Gastrocnemius medialis (tissue), 4 donors: Measurements from ENCODE around the gene NDRG2. TPM values are rescaled to one million over a fixed set of nuclear protein-coding genes. Genes with fewer than 3 reads are reported as not detected.
A peak's percentile ranks its signal among the peaks of the same experiment; 100 is the strongest.

ENCODE experiments used
- ATAC-seq, 2 donors: fragments of 150-250 bp; one replicate each; pipeline ENCODE4 v1.9.1; 2016
- DNase-seq, 2 donors: peaks; one replicate each; pipeline ENCODE4 v3.0.0-alpha.2; 2019
- H3K27ac ChIP-seq, 4 donors: fragments of 200-600 bp; sonication (generic); 1 replicate in 1 of 4; 2 replicates in 3 of 4; pipeline ENCODE4 v1.5.1; 2016 to 2018; ENCODE audit warnings: mild to moderate bottlenecking in 2 of 4, moderate library complexity in 1 of 4
- H3K27me3 ChIP-seq, 3 donors: fragments of 200-600 bp; sonication (generic) in 2 of 3; 1 replicate in 1 of 3; 2 replicates in 2 of 3; pipeline versions ENCODE4 v1.5.1 to v1.6.0; 2016 to 2019; ENCODE audit warnings: mild to moderate bottlenecking in 1 of 3, moderate library complexity in 1 of 3
- H3K36me3 ChIP-seq, 2 donors: fragments of 200-600 bp; sonication (generic) in 1 of 2; one replicate each; pipeline ENCODE4 v1.5.1; 2017 to 2018
- H3K4me1 ChIP-seq, 2 donors: fragments of 200-600 bp; sonication (generic) in 1 of 2; one replicate each; pipeline ENCODE4 v1.5.1; 2016 to 2017; ENCODE audit warnings: mild to moderate bottlenecking in 2 of 2
- H3K4me3 ChIP-seq, 4 donors: fragments of 200-600 bp; sonication (generic) in 3 of 4; 1 replicate in 1 of 4; 2 replicates in 3 of 4; pipeline ENCODE4 v1.5.1; 2016 to 2019; ENCODE audit warnings: mild to moderate bottlenecking in 2 of 4
- H3K9me3 ChIP-seq, 3 donors: fragments of 200-600 bp; sonication (generic) in 2 of 3; 1 replicate in 1 of 3; 2 replicates in 2 of 3; pipeline ENCODE4 v1.5.1; 2016 to 2019
- POLR2A ChIP-seq, 2 donors: fragments of 450-650 bp; IDR thresholded peaks; one replicate each; pipeline ENCODE4 v1.6.1; 2017; ENCODE audit warnings: antibody characterized with exemption in 2 of 2, mild to moderate bottlenecking in 2 of 2, moderate library complexity in 2 of 2
- in situ Hi-C, 4 donors: fragments of 200-750 bp; cut with MboI; loops; one replicate each; pipeline versions ENCODE4 v1.15.0 to v1.8.0; 2017; ENCODE audit warnings: low sequenced_read_pairs in 4 of 4
- intact Hi-C: fragments of 100-400 bp; cut with DNase I; formaldehyde crosslinking; loops from one replicate; pipeline ENCODE4 v1.15.1; 2023; ENCODE audit warnings: low total_unique reads
- total RNA-seq, 4 donors: library from RNA; depleted of rRNA; stranded (reverse); fragments of >200 nt; gene quantifications; one replicate each; pipeline versions ENCODE4 v1.1.0 to v1.2.3, GENCODE V29; 2016
- TF ChIP-seq, protein P1 (sequence below), 5 experiments: fragments of 450-650 bp in 3 of 5; fragments of 200-600 bp in 2 of 5; sonication (generic) in 2 of 5; IDR thresholded peaks in 4 of 5; conservative IDR thresholded peaks in 1 of 5; 1 replicate in 4 of 5; 2 replicates in 1 of 5; pipeline ENCODE4 v1.5.1; 2016 to 2019; ENCODE audit warnings: antibody characterized with exemption in 5 of 5, mild to moderate bottlenecking in 3 of 5, moderate library complexity in 3 of 5

Gene NDRG2
- total RNA-seq, 4 donors from 2014 or later, result 759 to 2,790 (median 1,841) TPM

DNA sequence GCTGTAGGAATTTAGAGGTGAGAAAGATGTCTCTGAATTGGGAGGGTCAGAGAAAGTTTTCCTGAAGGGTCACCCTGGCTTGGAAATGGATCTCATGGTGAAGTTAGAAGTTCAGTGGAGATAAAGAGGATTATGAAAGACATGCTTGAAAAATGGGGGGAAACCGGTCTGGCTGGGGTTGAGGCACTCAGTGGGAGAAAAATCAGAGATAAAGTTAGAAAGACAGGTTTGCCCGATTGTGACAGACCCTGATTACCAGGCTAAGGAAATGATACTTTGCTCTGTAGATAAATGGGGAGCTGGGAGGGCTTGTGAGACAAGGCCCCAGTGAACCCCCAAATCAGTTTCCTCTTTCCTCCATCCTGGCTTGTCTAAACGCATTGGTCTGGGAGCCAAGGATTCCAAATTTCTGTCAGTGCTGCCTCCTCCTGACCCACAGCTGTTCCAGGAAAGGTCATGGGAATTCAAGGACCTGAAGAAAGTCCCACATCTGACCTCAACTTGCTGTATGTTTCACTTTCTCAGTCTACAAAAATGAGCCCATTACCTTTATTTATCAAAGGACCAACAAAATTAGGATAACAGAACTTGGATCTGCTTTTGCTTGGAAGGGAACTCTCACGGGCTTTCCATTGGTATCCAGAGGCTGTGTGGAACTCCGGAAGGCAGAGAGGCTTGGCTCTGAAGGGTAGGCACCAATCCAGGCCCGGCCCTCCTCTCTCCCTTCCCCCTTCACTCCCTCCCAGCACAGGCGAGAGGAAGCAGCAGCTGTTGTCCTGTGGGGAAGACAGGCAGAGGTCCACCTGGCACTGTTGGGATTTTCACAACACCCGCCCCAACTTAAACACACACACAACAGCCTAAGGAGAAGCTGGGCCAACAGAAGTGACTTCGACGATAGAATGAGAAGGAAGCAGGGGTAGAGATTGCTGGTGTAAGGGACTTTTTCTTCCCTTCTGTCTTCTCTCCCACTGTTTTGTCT is 13.9 kb upstream of the NDRG2 start:
- in situ Hi-C loops, result loop anchor here in 1 of 4 donors (25.0 kb wide), 1 partner anchor 576 kb away; the partner anchor contains the start of genes APEX1, OSGEP, PIP4P1 and PNP
- peak; percentile 79 to 82 for ATAC-seq

GRCh38 chr14:21037156-21037555 is 12.3 kb upstream of the NDRG2 start:
- intact Hi-C loops (no loop called here), in situ Hi-C loops (loop anchor here in 1 of 4 donors (25.0 kb wide), 1 partner anchor 575 kb away; the partner anchor contains the start of genes APEX1, OSGEP, PIP4P1 and PNP)
- ATAC-seq (no peak), DNase-seq (no peak)
- no peaks in the 10 kb centered on the region for H3K36me3 ChIP-seq
- TF ChIP-seq POLR2A (IDR thresholded peaks at IDR 0.05), result no peak
- TF ChIP-seq, protein P1, sequence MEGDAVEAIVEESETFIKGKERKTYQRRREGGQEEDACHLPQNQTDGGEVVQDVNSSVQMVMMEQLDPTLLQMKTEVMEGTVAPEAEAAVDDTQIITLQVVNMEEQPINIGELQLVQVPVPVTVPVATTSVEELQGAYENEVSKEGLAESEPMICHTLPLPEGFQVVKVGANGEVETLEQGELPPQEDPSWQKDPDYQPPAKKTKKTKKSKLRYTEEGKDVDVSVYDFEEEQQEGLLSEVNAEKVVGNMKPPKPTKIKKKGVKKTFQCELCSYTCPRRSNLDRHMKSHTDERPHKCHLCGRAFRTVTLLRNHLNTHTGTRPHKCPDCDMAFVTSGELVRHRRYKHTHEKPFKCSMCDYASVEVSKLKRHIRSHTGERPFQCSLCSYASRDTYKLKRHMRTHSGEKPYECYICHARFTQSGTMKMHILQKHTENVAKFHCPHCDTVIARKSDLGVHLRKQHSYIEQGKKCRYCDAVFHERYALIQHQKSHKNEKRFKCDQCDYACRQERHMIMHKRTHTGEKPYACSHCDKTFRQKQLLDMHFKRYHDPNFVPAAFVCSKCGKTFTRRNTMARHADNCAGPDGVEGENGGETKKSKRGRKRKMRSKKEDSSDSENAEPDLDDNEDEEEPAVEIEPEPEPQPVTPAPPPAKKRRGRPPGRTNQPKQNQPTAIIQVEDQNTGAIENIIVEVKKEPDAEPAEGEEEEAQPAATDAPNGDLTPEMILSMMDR (IDR thresholded peaks at IDR 0.05 in 4 of 5, conservative IDR thresholded peaks at IDR 0.05 in 1 of 5), result no peak
- H3K4me1 ChIP-seq, result peaks cover 50 to 67% of the 10 kb centered on the region in 2 donors
- H3K9me3 ChIP-seq, result no peaks in the 10 kb centered on the region
- no peaks in the 10 kb centered on the region for H3K27me3 ChIP-seq
- H3K27ac ChIP-seq, result peak overlapping the region; percentile 83 to 91 (median 86)
- H3K4me3 ChIP-seq, result no peak overlapping the region

More for the DNA sequence above, 13.9 kb upstream of the NDRG2 start:
- peaks cover 66% of the 10 kb centered on the region in 2 donors for H3K4me1 ChIP-seq
- peak; percentile 41 to 44 for TF ChIP-seq POLR2A (IDR thresholded peaks at IDR 0.05)
- TF ChIP-seq, protein P1 (IDR thresholded peaks at IDR 0.05 in 4 of 5, conservative IDR thresholded peaks at IDR 0.05 in 1 of 5), result peak in 1 of 5 experiments; percentile 12
- H3K9me3 ChIP-seq, result no peaks in the 10 kb centered on the region
- peak; percentile 93 to 98 for DNase-seq
- H3K4me3 ChIP-seq, result peak overlapping the region in 3 of 4 donors; percentile 8 to 26 (median 19)
- no peaks in the 10 kb centered on the region for H3K36me3 ChIP-seq
- peak overlapping the region; percentile 83 to 91 (median 86) for H3K27ac ChIP-seq
- H3K27me3 ChIP-seq, result no peaks in the 10 kb centered on the region
- intact Hi-C loops, result loop anchor here (1.0 kb wide), 4 partner anchors 13 to 577 kb away; partner anchors contain the start of genes NDRG2 and PIP4P1

DNA sequence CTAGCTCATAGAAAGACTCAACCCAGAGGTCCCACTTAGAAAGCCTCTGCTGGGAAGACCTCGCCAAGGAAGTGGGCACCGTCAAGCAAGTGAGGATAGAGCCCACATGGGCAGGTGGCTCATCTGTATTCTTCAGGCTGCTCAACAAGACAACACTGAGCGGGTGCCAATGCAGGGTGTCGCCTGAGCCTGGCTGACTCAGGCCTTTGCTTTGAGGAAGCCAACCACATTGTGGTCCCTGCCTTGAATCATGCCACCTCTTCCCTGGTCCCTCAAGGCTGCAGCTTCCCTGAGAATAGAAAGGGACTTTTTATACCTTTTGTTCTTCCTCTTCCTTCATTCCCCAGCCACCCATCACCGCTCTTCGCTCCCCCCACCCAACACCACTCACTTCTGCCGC is 11.9 kb upstream of the NDRG2 start:
- DNase-seq, result peak in 1 of 2 donors; percentile 61
- Histone ChIP-seq H3K27ac (peak overlapping the region; percentile 64 to 91 (median 83)), H3K9me3 (no peaks in the 10 kb centered on the region), H3K27me3 (no peaks in the 10 kb centered on the region), H3K4me3 (no peak overlapping the region), H3K36me3 (no peaks in the 10 kb centered on the region), H3K4me1 (peaks cover 46 to 67% of the 10 kb centered on the region in 2 donors)
- intact Hi-C loops, result no loop called here
- TF ChIP-seq, protein P1 (IDR thresholded peaks at IDR 0.05 in 4 of 5, conservative IDR thresholded peaks at IDR 0.05 in 1 of 5), result no peak
- no peak for TF ChIP-seq POLR2A (IDR thresholded peaks at IDR 0.05)
- in situ Hi-C loops, result loop anchor here in 1 of 4 donors (25.0 kb wide), 1 partner anchor 574 kb away; the partner anchor contains the start of genes APEX1, OSGEP, PIP4P1 and PNP
- no peak for ATAC-seq

GRCh38 chr14:21034707-21035106 is 9.8 kb upstream of the NDRG2 start, which contains the start of gene RNASE13:
RNASE13 (minus strand) TSS chr14:21034807; CDS start chr14:21034288, 519 bp downstream.
- Histone ChIP-seq H3K4me1 (peaks cover 29 to 57% of the 10 kb centered on the region in 2 donors), H3K27ac (peak within 1 kb of the TSS in 3 of 4 donors; percentile 23 to 83 (median 35)), H3K9me3 (no peaks in the 10 kb centered on the region), H3K4me3 (no peak within 1 kb of the TSS), H3K36me3 (no peaks in the 10 kb centered on the region), H3K27me3 (no peaks in the 10 kb centered on the region)
- no peak for DNase-seq
- intact Hi-C loops, result no loop called here
- in situ Hi-C loops, result loop anchor here in 1 of 4 donors (25.0 kb wide), 1 partner anchor 572 kb away; the partner anchor contains the start of genes APEX1, OSGEP, PIP4P1 and PNP
- ATAC-seq, result no peak
- TF ChIP-seq, protein P1 (IDR thresholded peaks at IDR 0.05 in 4 of 5, conservative IDR thresholded peaks at IDR 0.05 in 1 of 5), result no peak
- TF ChIP-seq POLR2A (IDR thresholded peaks at IDR 0.05), result no peak
